HG03159 (cell line): ENCODE measurements around the gene BRMS1L.

Experiments
- ATAC-seq: cut with Tn5 transposase; IDR thresholded peaks from one replicate; pipeline ENCODE4 v1.9.1; 2021; ENCODE audit warnings: mild to moderate bottlenecking, moderate library complexity; ENCODE audit not compliant: unreplicated experiment

BRMS1L gene

DNA sequence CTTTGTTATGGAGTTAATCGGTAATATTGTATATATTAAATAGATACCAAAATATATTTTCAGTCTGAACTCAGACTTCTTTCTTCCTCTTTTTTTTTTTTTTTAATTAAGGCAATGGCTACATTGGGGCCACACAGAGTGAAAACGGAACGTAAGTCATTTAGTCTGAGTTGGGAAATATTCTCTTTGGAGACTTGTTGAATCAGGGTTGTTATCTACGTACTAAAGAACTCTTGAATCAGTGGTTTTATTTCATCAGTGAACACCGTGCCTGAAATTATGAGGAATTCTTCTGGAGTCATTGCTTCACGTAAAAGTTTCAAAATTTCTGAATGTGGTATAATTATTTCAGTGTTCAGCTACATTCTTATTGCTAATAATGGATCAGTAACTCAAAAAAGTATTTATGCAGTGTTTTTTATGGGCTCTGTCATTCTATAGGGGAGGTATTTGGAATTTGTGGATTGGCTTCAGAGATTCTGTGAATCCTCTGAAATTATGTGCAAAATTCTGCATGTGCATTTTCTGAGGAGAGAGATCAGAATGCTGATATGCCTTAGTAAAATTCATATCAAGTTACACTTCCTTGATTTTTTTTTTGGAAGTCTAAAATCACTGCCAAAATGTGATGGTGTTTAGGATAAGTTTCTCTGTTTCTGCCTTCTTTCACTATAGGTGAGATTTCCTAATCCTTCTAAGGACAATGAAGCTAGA, 39.6 kb downstream of the BRMS1L start:
- ATAC-seq: no peak

DNA sequence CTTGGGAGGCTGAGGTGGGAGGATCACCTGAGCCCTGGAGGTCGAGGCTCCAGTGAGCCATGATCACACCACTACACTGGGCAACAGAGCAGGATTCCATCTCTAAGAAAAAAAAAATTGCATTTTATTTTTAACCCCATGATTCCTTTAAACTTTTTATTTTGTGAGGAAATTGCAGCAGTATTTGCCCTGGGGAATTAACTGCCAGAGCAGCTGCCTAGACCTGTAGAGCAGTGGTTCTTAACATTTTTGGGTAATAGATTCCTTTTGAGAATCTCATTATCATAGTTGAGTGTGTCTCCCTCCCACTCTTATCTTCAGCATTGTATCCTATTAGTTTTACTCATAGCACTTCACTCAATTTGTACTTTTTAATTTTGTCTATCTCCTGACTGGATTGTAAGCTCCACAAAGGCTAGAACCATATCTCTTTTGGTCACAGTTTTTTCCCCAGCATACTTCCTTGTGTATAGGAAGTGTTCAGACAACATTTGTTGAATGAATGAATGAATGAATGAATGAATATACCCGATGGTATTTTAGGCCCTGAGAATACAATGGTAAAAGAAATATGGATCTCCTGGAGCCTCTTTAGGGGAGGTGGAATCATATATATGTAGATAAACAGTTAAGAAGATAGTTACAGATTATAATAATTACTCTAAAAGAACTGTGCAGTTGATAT, 40.6 kb downstream of the BRMS1L start:
- ATAC-seq: no peak

DNA sequence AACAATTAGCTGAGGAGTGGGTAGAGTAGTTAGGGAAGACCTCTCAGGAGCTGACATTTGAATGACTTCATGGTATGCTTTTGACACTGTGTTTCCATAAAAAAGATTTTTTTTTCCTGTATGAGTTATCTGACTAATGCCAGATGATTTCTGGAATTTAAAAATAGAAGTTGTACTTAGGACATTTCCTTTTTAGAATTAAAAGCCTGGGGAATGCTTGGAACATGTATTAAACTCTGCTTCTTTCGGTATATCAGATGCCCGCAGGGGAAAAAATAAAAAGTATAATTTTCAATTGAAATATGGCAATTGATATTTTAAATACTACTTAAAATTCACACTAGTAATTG, 41.1 kb downstream of the BRMS1L start:
- ATAC-seq: no peak

DNA sequence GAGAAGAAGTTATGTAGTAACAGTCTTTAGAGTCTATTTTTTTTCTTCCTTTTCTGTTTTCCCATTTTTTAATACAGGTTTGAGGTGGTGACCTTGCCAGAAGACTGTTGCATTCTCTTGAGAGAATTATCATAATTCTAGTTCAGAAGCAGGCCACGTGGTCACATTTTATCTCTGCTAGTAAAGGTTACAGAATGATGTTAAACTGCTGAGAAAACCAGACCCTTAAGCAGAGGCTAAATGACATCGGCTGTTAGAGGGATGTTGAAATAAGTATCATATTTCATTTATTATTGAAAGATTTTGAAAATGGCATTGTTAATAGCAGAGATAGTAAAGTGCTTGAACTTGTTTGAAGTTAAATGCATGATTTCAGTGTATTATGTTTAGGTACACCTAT, 49.2 kb downstream of the BRMS1L start:
- no peak for ATAC-seq

DNA sequence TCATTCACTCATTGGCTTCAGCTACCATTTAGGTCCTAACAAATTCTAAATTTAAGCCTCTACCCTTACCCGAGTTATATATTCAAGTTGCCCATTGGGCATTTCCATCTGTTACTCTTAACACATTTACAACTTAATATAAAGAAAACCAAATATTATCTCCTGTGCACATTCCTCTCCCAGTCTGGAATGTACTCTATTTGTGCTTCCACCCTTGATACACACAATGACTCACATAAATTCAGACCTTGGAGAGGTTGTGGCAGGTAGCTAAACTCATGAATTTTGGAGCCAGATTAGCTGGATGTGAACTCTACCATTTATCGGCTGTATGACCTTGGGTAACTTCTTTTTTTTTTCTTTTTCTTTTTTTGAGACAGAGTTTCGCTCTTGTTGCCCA, 51.1 kb downstream of the BRMS1L start:
- no peak for ATAC-seq

DNA sequence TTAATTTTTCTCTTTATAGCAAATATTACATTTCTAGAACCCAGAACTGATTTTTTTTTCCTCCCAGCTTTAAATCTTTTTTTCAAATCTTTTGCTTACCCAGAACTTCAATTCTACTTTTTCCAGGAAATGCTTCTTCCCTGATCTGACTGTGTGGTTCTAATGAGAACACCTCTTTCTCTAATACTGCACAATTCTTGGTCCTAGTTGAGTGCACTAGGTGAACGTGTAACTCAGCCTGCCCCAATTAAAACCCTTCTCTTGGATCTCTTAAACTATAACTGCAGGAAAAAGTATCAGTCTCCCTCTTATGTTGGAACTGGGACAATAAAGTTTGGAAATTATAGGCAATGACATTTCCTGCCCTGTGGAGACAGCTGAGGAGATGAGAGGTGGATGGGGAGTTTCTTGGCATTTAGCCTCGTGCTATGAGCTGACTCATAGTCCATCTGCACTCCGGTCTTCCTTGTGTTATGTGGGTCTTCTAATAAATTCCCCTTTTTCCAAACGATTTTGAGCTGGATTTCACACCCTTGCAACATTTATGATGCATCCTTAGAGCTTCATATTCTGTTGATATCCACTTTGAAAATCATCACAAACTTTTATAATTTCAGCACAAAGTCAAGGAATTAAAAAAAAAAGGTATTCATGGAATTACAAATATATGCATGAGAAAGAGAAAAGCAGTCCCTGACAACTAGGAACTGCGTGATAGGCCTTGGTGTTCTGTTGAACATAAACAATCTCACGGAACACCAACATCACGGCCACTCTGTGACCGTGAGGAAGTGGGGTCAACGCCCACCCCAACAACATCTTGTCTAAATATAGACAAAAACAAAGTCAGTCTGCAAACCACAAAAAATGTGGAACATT, 52.4 kb downstream of the BRMS1L start:
- no peak for ATAC-seq

DNA sequence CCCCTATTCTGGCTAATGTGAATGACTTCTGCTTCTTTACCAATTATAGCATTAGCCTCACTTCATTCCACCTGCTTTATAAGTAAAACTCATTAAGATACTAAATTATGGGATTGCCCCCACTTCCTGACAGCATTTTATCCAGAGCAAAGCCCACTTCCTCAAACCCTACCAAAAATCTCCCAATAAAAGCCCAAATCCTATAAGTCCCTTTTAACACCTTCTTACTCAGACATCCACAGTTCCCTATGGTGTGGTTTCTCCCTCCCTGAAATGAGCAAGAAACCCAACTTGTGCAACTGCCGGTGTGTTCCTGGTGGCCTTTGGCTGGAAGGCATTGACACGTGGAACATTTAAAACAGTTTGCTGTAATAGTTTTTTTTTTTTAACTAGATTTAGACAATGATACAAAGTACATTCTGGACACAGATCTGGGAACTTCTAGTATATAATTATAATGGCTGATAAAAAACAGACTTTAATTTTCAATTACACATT, 53.1 kb downstream of the BRMS1L start:
- ATAC-seq: no peak

DNA sequence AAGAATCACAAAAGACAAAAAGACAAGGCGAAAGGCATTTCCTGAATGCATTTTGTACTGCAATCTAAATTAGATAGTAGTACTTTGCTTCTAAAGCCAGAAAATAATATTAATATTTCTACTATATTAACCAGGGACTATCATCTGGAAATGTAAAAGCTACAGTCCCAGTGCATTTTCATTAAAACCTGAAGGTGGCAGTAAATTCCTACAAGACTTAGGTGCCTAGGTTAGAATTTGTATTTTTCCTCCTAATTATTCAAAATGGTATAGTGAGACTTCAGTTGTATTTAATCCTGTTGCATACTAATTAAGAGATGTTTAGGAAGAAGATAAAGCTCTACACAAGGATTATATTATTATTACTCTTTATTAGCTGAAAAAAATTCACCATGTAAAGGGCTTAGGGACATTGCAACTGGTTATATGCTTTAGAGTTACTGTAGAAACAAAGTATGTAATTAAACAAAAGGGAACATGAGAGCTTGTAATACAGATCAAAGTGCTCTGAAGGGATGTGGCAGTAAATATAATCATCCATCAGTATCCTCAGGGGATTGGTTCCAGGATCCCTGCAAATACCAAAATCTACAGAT, 53.6 kb downstream of the BRMS1L start:
- no peak for ATAC-seq

DNA sequence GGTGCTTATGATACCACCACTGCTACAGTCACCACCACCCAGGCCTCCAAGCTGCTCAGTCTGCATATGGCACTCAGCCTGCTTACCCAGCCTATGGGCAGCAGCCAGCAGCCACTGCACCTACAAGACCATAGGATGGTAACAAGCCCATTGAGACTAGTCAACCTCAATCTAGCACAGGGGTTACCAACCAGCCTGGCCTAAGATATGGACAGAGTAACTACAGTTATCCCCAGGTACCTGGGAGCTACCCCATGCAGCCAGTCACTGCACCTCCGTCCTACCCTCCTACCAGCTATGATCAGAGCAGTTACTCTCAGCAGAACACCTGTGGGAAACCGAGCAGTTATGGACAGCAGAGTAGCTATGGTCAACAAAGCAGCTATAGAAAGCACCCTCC, 55.1 kb downstream of the BRMS1L start:
- ATAC-seq: no peak

DNA sequence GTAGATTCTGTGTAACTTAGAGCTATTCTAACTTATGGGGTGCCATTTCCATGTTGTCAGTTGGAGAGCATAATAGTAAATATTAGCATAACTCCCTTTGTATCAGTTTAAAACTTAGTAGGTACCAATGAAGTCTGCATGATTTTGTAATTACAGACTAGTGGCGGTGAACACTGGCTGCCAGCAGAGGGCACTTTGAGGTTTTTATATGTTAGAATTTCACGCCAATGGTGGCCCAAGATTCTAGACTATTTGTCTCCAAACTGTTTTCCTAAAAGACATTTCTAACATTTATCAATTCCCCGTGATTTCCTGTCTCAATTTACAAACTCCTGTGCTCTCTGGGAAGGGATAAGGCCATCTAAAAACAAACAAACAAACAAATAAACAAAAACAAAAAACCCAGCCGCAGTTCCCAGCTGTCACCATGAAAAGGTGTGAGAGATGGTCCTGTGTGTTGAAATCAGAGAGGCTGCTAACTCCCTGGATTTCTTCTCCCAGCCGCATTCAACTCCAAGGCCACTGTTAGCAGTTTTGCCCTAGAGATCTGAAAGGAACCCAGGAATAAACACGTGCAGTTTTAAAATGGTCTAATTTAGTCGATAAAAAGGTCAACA, 57.6 kb downstream of the BRMS1L start:
- peak; percentile 57 for ATAC-seq

DNA sequence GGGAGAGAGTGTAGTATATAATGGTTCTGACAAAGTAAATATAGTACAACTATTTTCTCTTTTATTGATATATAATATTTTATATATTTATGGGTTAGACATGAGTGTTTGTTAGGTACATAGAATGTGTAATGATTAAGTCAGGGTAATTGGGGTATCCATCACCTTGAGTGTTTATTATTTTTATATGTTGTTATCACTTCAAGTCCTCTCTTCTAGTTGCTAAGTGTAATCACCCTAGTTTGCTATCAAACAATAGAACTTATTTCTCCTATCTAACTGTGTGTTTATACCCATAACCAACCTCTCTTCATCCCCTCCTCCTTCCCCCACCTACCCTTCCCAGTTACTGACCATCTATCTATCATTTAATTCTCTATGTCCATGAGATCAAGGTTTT, 64.2 kb downstream of the BRMS1L start:
- ATAC-seq: no peak

DNA sequence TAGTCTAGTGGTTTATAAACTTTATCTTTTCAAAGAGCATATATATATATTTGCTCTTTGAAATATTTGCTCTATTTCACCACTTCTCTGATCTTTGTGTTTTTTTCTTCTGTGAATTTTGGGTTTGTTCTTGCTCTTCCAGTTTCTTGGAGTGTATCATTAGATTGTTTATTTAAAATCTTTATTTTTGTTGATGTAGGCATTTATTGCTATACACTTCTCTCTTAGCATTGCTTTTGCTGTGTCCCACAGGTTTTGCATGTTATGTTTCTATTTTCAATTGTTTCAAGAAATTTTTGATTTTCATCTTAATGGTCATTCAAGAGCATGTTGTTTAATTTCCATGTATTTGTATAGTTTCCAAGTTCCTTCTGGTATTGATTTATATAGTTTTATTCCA, 69.1 kb downstream of the BRMS1L start:
- no peak for ATAC-seq

DNA sequence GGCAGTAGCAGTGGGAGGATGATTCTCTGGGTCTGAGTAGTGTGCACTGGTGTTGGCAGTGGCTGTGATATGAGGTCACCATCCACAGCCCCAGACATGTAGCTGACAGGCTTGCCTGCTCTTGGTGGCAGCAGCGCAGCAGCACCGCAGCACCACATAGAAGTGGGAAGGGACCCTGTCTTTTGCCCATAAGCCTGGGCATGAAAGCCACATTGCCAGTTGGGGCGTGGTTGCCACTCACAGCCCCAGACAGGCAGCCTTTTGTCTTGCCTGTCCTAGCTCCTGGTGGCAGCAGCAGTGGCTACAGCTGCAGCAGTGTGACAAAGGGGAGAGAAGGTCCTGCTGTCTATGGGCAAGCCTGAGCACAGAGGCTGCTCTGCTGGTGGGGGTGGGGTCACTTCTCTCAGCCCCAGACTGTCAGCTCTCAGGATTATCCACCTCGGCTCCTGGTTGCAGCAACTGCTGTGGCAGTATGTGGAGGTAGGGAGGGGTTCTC, 71.5 kb downstream of the BRMS1L start:
- no peak for ATAC-seq

DNA sequence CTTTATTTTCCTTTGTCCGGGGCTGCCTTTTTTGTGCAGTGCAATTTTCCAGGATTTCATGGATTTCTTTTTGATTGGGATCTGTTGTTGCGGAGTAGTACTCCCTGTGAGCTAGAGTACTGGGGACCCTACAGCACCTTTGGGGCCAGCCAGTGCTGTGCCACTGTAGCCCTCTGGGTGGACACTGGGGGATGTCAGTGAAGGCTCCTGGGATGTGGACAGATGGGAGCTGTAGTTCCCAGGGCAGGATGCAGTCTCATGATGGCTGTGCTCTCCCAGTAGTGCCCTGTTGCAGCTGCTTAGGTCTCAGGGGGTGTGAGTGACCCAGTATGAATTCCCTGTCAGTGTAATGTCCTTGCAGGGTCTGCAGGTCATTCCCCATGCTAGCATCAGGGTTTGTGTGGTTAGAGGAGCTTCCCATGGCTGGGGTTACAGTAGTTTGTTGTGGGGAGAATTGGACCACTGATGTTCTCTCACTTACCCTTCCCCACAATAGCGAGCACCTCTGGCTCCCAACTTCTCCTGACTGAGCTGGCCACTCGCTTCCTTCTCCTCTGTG, 72.2 kb downstream of the BRMS1L start:
- ATAC-seq: no peak

DNA sequence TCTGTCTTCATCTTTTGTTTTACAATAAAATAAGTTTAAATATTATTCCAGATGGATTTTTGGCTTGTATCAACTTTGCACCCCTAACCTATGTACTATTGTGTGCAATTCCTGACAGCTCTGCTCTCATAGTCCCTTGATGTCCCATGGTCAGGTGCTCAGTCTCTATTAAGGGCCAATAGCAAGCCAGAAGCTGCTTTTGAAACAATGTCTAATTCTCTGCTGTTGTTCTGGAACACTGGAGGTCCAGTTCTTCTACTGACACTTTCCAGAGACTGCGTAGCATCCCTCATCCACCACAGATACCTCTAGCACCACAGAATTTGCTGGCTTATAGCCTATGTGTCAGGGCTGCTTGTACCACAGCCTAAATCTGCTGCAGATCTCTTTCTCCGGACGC, 74.6 kb downstream of the BRMS1L start:
- ATAC-seq: no peak

DNA sequence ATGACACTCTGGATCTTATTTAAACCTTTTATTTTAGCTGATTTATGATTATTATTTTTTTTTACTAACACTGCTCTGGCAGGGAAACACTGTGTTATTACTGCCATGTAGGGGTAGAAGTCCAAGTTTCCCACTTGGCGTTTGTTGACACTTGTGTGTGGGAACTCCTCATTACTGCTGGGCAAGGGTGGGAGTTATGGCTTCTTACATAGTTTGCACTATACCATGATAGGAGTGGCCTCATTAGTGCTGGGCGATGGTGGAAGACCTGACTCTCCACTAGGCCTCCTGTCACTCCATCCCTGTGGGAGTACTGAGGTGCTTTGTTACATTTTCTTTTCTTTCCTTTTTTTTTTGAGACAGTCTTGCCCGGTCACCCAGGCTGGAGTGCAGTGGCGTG, 83.5 kb downstream of the BRMS1L start:
- ATAC-seq: no peak

DNA sequence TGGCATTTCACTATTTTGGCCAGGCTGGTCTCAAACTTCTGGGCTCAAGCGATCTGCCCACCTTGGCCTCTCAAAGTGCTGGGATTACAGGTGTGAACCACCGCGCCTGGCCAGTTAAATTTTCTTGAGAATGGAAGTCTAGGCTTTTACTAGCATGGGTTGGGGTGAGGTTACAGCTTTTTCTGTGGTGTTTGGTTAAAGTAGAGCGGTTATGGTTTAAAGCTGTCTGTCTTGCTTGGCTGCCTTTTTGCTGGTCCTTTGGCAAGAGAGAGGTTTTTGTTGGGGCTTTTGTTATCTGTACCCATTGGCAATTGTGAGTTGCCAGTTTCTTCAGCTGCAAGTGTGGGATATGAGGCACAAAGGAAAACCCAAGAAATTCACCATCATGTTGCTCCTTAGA, 84.1 kb downstream of the BRMS1L start:
- ATAC-seq: no peak

DNA sequence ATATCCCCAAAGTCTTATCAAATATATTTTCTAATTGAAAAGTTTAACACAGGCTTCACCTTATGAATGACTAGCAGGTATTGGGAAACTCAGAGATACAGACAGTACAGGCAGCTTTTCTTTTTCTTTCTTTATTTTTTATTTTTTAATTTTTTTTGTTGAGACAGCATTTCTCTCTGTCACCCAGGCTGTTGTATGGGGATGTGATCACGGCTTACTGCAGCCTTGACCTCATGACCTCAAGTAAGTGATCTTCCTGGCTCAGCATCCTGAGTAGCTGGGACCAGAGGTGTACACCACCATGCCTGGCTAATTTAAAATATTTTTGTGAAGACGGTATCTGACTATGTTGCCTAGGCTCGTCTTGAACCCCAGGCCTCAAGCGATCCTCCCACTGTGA, 85.0 kb downstream of the BRMS1L start:
- ATAC-seq: no peak

DNA sequence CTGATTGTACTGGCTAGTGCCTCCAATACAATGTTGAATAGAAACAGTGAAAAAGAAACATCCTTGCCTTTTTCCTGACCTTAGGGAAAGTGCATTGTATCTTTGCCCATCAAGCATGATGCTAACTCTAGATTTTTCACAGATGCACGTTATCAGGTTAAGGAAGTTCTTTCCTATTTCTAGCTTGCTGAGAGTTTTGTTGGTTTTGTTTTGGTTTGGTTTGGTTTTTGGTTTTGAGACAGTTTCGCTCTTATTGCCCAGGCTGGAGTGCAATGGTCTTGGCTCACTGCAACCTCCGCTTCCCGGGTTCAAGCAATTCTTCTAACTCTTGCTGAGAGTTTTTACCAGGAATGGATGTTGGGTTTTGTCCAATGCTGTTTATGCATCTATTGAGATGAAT, 89.0 kb downstream of the BRMS1L start:
- ATAC-seq: no peak

DNA sequence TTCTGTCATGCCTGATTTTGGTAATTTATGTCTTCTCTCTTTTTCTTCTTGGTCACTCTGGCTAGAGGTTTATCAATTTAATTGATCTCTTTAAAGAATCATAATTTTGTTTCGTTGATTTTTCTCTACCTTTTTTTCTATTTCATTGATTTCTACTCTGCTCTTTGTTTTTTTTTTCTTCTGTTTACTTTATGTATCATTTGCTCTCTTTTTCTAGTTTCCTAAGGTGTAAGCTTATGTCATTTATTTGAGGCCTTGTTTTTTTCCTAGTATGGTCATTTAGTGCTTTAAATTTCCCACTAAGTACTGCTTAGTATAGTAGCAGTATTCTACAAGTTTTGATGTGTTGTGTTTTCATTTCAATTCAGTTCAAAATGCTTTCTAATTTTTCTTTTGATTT, 89.6 kb downstream of the BRMS1L start:
- ATAC-seq: no peak
